NCI-H2107 treated with DMSO at 0.1 percent for 48 hours (cell line): ENCODE data around the gene SELENOM.
"Not testable (repeated sequence)": the region's sequence is repeated elsewhere in the genome, so short reads cannot be mapped to it uniquely, and the experiment has no call there.

Source experiments
- DNase-seq: peaks from one replicate; lab custom pipeline; 2025; ENCODE audit not compliant: unreplicated experiment; lab: John Stamatoyannopoulos, UW

Gene SELENOM

DNA sequence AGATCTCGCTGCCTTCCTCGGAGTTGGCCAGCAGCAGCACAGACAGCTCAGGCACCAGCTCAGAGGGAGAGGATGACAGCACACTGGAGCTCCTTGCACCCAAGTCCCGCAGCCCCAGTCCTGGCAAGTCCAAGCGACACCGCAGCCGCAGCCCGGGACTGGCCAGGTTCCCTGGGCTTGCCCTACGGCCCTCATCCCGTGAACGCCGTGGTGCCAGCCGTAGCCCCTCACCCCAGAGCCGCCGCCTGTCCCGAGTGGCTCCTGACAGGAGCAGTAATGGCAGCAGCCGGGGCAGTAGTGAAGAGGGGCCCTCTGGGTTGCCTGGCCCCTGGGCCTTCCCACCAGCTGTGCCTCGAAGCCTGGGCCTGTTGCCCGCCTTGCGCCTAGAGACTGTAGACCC lies 26.5 kb upstream of the SELENOM start:
- no peak for DNase-seq

DNA sequence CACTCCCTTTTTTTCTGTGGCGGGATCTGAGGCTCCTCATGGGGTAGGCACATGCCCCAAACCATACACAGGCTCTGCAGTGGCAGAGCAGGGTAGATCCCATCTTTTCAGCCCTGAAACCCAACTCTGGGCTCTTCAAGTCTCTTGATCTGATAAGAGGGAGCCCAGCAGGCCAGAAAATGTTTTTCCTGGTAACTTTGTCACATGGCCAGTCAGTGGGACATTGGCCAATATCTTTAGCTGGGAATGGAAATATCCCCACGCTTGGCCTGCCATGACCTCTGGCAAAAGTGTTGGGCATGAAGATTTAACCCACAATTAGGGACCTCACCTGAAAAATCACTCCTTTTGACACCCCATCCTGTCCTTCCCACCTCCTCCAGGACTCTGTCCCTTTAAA lies 23.5 kb upstream of the SELENOM start:
- no peak for DNase-seq

DNA sequence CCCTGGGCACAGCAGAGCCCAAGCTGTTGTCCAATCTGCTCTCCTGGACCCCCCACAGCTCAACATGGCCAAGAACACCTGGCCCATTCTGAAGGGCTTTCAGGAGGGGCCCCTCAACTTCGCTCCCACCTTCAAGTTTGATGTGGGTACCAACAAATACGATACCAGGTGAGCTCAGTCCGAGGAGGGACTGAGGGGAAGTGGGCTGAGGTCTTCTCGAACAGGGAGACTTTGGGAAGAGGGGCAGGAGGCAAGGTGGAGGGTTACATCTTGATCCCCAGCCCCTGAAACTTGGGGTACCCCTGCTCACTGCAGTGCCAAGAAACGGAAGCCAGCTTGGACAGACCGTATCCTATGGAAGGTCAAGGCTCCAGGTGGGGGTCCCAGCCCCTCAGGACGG lies 20.8 kb upstream of the SELENOM start:
- DNase-seq, result no peak

DNA sequence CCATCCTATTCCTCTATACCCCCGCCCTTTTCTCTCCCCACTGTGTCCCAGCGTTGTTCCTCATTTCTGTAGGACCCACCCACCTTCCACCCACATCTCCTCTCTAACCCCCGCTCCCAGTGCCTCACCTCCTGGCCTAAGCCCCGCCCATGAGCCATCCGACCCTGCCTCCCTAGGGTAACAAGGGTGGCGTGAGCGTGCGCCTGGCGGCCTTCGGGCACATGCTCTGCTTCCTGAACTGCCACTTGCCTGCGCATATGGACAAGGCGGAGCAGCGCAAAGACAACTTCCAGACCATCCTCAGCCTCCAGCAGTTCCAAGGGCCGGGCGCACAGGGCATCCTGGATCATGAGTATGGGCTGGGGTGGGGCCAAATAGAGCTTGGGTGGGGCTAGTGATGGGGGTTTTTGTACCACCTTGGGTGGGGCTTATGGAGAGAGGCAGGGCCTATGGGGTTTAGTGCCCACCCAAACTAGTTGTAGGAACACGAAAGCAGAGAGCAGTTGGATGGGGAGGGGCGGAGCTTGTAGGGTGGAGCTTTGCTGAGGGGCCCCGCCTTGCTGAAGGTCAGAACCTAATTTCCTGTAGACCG lies 19.9 kb upstream of the SELENOM start:
- DNase-seq, result no peak

DNA sequence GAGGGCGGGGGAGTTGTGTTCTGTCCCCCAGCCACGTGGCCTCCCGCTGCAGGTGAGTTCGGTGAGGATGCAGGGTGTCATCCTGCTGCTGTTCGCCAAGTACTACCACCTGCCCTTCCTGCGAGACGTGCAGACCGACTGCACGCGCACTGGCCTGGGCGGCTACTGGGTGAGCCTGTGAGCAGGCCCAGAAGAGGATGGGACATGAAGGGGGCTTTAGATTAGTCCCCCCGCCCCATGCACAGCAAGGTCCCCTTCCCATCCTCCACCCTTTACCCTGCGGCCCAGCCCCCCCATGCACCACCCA lies 19.5 kb upstream of the SELENOM start:
- DNase-seq, result no peak

DNA sequence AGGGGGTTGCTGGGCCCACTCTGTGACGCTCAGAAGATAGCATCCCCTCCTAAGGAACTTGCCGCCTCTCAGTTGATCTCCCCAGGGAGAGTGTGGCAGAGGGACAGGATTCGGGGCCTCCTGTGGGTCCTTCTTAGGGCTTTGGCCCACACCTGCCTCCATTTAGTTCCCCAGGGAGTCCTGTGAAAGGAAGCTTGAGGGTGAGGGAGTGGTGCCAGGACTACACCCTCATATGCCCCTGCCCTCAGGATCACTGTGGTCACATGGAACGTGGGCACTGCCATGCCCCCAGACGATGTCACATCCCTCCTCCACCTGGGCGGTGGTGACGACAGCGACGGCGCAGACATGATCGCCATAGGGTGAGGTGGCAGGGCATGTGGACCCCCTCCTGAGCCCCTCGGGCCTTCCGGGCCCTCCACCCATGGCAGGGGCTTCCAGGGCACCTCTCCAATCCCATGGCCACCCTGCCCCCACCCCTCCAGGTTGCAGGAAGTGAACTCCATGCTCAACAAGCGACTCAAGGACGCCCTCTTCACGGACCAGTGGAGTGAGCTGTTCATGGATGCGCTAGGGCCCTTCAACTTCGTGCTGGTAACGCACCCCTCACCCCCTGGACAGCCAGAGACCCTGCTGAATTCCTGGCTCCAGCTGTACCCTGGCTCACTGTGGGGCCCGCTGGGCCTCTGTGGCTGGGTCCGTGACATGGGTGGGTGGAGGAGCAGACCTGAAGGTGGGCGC lies 18.9 kb upstream of the SELENOM start:
- DNase-seq, result no peak

DNA sequence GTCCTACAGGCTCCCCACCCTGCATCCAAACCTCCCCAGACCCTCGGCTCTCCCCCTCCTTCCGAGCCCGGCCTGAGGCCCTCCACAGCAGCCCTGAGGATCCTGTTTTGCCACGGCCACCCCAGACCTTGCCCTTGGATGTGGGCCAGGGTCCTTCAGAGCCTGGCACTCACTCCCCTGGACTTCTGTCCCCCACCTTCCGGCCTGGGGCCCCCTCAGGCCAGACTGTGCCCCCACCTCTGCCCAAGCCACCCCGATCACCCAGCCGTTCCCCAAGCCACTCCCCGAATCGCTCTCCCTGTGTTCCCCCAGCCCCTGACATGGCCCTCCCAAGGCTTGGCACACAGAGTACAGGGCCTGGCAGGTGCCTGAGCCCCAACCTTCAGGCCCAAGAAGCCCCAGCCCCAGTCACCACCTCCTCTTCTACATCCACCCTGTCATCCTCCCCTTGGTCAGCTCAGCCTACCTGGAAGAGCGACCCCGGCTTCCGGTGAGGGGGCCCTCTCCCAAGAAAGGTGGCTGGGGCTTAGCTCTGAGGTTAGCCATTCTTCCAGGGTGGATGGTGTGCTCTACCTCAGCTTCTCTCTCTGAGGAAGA lies 18.3 kb upstream of the SELENOM start:
- DNase-seq, result no peak

DNA sequence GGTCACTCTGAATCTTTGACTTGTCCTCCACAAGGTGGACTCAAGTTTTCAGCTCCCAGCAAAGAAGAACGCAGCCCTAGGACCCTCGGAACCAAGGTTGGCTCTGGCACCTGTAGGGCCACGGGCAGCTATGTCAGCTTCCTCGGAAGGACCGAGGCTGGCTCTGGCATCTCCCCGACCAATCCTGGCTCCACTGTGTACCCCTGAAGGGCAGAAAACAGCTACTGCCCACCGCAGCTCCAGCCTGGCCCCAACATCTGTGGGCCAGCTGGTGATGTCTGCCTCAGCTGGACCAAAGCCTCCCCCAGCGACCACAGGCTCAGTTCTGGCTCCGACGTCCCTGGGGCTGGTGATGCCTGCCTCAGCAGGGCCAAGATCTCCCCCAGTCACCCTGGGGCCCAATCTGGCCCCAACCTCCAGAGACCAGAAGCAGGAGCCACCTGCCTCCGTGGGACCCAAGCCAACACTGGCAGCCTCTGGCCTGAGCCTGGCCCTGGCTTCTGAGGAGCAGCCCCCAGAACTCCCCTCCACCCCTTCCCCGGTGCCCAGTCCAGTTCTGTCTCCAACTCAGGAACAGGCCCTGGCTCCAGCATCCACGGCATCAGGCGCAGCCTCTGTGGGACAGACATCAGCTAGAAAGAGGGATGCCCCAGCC lies 17.6 kb upstream of the SELENOM start:
- DNase-seq, result no peak

DNA sequence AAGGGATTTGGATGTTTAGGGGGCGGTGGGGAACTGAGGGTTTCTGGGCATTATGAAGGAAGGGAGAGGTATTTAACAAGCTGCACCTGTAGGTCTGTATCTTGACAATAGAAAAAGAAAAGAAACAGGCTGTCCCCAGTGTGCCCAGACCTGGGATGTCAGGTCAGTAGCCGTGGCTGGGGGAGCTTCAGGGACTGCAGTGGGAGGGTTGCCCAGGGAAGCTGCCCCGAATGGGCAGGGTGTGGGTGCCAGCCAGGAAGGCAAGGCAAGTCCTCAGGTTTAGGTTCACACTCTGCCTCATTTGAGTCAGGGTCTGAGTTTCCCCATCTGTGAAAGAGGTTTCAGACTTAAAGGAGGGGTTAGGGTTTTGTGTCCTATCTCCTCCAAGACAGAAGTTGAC lies 16.9 kb upstream of the SELENOM start:
- DNase-seq, result no peak

DNA sequence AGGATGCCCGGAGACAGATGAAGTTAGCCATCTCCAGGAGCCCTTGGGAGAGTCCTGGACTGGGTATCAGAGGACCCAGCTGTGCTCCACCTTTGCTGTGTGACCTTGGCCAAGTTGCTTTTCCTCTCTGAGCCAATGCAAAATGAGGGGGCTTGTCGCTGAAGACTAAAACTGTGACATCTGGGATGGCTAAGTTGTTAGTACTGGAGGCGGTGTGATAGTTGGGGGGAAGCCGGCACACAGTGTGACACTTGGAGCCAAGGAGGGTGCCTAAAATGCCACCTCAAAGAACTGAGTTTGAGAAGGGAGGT lies 15.9 kb upstream of the SELENOM start:
- no peak for DNase-seq

DNA sequence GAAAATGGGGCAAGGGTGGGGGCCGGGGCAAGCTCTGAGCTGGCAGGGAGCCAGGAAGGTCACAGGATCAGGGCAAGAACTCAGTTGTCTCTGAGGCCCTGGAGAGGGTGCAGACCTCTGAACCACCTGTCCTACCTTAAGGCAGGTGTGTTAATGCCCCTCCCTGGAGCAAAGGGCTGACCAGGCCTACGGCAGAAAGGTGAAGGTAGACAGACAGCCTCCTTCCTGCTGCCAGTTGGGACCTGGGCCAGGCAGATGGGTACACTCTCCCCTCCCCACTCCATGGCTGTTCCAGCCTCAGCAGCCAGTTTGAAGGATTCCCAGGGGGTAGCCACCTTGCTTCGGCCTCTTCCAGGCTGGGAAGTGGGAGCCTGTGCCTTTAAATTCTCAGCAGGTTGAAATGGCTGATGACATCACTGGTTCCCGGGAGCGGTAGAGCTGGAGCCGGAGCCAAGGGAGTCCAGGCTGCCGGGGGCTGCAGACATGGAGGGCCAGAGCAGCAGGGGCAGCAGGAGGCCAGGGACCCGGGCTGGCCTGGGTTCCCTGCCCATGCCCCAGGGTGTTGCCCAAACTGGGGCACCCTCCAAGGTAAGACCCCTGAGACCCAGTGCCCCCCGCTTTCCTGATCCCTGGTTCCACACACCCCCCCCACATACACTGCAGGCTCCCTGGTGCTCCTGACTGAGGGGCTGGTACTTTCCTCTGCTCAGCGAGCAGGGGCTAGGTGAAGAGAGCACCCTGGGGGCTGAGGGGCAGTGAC lies 15.3 kb upstream of the SELENOM start, which contains the start of gene INPP5J:
INPP5J (plus strand) TSS at position 435 of the 760 bp plus-strand sequence; CDS start at position 484, 49 bp downstream.
- peak; percentile 55 for DNase-seq

DNA sequence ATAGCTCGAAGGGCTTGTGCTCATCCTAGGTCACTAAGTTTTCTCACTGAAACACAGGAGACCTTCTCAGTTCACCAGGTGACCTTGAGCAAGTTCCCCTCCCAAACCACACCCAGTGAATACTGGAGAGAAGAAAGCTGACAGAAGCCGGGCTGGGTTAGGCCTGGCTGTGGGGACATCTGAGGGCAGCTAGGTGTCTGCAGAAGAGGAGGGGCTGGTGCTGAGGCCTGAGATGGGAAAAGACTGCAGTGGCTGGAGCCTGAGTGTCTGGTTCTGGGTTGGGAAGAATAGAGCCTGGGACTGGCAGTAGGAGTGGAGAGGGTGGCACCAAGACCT lies 14.8 kb upstream of the SELENOM start:
- DNase-seq, result no peak

DNA sequence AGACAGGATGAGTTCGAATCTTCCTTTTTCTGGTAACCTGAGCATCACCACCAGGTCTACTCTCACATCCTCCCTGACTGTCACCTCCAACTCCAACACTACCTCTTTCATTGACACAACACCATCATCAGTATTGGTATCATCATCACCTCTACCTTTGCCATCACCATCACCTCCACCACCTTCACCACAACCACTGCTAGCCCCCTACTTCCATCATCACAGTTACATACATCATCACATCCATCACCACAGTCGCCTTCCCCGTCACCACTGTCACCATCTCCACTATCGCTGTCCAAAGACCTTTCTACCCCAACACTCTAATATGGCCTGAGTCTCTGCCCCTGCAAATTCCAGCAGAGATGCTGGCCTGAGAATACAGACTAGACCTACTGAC lies 14.0 kb upstream of the SELENOM start:
- DNase-seq, result no peak

DNA sequence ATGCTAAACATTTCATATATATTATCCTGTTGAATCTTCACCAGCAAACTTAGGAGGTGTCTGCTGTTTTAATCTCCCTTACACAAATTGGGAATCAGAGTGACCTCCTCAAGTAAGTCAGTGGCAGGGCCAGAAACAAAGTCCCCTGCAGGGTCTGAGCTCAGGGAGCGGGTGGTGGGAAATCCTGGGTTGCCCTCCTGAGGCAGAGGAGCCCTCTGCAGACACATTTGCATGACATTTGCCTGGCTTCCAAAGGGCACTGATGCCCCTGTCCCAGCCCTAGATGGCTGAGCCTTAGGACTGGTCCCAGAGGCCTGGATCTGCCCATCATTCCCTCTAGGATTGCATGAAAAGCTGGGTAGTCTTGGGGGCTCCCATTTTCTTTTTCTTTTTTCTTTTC lies 13.3 kb upstream of the SELENOM start:
- DNase-seq, result no peak

DNA sequence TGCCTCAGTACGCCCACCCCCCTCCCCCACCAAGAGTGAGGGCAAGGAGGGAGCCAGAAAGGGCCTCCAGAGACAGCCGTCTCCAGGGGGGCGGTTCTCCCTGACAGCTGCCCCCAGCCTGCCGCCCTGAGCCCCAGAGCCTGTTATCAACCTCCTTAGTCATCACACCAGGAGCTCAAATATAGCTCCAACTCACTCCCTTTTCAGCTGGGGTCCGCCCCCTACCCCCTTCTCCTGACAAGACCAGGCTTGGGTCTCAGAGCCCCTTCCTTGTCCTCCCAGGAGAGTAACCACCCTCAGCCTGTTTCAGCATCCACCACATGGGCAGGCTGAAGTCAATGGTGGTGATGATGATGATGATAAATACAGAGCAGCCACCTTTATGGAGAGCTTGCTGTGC lies 12.9 kb upstream of the SELENOM start:
- DNase-seq, result no peak

DNA sequence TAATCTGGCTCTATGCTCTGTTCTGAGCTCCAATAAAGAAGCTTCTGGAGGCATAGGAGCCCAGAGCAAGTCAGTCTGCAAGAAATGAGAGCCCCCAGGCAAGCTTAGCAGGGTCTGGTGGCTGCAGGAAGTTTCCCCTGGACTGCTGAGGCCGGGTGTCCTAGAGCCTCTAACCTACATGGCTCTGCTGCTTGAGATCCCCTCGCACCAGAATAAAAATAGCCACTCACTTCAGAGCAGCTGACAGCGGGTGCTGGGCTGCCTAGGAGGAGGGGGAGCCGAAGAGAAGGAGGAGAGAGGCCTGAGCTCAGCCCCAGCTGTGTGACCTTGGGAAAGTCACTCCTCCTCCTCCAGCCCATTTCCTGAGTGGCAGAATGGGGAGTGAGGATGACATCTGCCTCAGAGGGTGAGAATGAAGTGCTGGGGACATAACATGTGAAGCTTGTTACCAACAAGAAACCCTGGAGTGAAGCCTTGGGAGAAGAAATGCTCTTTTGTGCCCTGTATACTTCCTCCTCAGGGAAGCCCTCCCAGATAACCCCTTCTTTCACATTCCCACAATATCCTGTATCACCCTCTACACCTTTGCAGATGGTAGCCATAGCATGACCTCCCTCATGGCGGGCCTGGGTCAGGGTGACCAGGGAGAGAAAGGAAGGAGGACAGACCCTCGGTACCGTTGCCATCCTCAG lies 11.8 kb upstream of the SELENOM start:
- no peak for DNase-seq

DNA sequence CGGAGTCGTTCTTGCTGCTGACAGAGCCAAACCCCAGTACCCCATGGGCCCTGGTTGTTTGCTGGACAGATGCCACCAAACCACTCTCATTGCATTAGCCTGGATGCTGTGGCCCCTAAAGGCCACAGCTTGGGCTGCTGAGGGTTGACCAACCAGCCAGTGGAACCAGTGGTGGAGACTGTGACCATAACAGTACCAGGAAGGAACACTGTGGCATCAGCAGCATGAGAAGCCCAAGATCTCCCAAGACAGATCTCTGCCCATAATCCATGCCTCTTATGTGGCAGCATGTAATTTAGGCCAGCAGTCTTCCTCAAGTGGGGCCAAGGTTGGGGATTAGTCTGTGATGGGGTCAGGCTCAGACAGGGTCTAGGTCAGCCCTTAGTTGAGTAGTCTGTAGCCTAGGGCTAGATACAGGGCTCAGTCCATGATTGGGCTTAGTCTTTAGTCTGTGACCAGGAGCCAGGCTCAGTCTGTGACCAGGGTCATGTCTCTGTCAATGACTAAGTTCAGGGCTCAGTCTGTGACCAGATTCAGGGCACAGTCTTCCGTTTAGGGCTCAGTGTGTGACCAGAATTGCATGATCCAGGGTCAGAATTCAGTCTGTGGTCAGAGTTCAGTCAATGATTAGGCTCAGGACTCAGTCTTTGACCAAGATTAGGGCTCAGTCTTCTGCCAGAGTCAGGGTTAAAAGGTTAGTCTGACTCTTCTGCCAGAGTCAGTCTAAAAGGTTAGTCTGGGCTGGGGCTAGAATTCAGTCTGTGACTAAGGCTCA lies 10.9 kb upstream of the SELENOM start:
- no peak for DNase-seq

DNA sequence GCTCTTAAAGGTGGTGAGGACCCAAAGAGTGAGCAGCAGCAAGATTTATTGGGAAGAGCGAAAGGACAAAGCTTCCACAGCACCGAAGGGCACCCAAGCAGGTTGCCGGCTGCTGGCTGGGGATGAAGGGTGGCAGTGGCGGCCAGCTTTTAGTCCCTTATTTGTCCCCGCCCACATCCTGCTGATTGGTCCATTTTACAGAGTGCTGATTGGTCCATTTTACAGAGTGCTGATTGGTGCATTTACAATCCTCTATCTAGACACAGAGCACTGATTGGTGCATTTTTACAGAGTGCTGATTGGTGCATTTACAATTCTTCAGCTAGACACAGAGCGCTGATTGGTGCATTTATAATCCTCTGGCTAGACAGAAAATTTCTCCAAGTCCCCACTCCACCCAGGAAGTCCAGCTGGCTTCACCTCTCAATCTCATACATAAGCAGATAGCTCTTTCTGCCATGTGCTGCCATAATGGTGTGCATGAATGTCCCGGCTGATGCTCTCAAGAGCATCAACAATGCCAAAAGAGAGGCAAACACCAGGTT lies 5.3 kb upstream of the SELENOM start:
- not testable (repeated sequence) for DNase-seq

DNA sequence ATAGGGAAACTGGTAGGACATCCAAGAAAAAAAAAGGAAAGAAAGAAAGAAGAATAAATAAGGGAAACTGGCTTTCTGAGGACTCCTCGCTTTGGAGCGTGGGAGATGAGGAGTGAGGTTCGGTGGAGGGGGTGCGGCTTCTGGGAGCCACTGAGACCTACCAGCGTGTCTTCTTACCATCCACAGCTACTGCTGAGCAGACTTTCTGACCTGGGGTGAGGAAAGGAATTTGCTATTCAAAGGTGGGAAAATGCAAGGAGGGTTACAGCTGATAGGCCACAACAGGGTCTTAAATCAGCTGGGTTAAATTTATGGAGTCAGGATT lies 488 bp upstream of the SELENOM start:
- DNase-seq, result peak; percentile 18

DNA sequence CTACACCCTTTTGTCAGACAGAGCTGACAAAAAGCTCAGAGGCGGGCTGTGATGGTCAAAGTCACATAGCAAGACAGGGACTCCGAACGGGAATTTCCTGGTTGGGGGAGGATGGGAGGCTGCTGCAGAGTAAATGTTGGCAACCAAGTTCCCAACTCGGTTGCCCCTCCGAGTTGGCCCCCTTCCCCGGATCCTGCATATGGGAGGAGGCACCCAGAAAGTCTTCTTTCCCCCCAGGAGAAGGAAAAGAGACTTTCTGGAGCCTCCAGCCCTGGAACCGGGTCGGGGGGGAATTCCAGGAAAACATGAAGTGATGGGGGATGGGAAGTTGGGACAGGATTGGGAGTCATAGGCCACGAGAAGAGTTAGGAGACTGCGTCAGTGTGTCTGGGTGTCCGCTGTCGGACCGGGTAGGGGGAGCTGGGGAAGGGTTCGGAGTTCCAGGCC lies 614 bp downstream of the SELENOM start:
- no peak for DNase-seq
